ENCODE data around the gene KRT3.

The KRT3 gene

GRCh38 chr12:52795694-52796428 is at the start of gene KRT3:
TSS of gene KRT3 (minus strand) at chr12:52796117. CDS start at chr12:52796042, 75 bp downstream.
- TF ChIP-seq POLR2A (IDR thresholded peaks at IDR 0.05; ENCODE audit: low read length) = no peak
- TF ChIP-seq GATA1 (IDR thresholded peaks at IDR 0.05; ENCODE audit: low read depth, low read length) = no peak
- DNase-seq = no peak

DNA sequence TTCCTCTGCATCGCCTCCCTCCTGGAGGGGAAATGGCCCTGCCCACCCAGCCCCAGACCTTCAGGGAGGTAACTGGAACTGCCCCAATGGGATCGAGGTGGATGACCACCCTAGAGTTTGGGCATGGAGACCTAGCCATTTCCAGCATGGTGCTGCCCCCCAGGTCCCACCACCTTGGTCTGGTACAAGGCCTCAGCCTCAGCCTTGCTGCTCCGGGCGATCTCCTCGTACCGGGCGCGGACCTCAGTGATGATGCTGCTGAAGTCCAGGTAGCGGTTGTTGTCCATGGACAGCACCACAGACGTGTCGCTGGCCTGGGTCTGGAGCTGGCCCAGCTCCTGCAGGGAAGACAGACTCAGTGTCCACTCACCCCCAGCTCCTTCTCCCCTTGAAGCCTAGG is 48.5 kb upstream of the KRT3 start:
- no peak for DNase-seq
- TF ChIP-seq GATA1 (IDR thresholded peaks at IDR 0.05; ENCODE audit: low read depth, low read length) (no peak), POLR2A (IDR thresholded peaks at IDR 0.05; ENCODE audit: low read length) (no peak)

DNA sequence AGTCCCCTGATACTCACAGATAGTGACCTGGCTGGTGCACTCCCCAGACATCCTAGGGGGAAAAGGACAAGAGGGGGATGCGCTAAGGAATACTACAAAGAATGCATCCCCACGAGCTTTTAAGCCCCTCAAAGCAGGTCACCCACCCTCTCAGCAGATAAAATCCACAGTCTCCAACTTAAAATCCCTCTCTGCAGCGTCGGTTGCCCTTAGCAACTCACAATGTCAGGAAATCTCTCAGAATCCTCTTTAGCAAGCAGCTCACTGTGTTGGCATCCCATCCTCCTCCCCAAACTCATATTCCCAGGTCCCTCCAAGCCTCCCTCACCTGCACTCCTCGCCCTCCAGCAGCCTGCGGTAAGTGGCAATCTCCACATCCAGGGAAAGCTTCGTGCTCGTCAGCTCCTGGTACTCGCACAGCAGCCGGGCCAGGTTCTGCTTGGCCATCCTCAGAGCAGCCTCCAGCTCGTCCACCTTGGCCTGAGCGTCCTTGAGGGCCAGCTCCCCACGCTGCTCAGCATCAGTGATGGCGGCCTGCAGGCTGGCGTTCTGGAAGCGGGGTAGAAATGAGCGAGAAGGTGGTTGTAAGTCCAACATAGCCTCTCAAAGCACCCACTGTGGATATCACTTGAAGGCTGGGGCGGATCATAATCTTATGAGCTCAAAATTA is 43.7 kb upstream of the KRT3 start:
- DNase-seq = no peak

GRCh38 chr12:52838609-52839435 is 42.9 kb upstream of the KRT3 start:
- TF ChIP-seq POLR2A (IDR thresholded peaks at IDR 0.05; ENCODE audit: low read length) (no peak), GATA1 (IDR thresholded peaks at IDR 0.05; ENCODE audit: low read depth, low read length) (no peak)
- peak; percentile 26 to 48 for DNase-seq

More for the DNA sequence above, 43.7 kb upstream of the KRT3 start:
- no peak for TF ChIP-seq GATA1 (IDR thresholded peaks at IDR 0.05; ENCODE audit: low read depth, low read length)
- TF ChIP-seq POLR2A (IDR thresholded peaks at IDR 0.05; ENCODE audit: low read length) = no peak

- TF ChIP-seq GATA1 (IDR thresholded peaks at IDR 0.05; ENCODE audit: low read depth, low read length) = no peak
- TF ChIP-seq POLR2A (IDR thresholded peaks at IDR 0.05; ENCODE audit: low read length) = no peak
- DNase-seq = no peak
Observed at GRCh38 chr12:52837781-52838608, 42.1 kb upstream of the KRT3 start.

DNA sequence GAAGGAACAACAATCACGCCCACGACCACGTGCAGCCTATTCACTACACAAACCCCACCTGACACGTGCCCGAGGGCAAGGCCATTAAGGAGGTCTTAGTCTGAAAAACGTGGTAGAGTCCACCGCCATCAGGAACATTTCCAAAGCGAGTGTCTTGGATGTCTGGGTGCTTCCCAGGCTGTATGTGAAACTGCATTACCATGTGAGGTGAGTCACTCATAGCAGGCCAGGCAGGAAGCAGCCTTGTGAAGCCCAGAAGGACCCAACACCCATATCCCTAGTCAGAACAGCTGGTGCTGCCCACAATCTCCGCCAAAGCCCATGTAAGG is 41.5 kb upstream of the KRT3 start:
- TF ChIP-seq POLR2A (IDR thresholded peaks at IDR 0.05; ENCODE audit: low read length) (no peak), GATA1 (IDR thresholded peaks at IDR 0.05; ENCODE audit: low read depth, low read length) (no peak)
- no peak for DNase-seq

DNA sequence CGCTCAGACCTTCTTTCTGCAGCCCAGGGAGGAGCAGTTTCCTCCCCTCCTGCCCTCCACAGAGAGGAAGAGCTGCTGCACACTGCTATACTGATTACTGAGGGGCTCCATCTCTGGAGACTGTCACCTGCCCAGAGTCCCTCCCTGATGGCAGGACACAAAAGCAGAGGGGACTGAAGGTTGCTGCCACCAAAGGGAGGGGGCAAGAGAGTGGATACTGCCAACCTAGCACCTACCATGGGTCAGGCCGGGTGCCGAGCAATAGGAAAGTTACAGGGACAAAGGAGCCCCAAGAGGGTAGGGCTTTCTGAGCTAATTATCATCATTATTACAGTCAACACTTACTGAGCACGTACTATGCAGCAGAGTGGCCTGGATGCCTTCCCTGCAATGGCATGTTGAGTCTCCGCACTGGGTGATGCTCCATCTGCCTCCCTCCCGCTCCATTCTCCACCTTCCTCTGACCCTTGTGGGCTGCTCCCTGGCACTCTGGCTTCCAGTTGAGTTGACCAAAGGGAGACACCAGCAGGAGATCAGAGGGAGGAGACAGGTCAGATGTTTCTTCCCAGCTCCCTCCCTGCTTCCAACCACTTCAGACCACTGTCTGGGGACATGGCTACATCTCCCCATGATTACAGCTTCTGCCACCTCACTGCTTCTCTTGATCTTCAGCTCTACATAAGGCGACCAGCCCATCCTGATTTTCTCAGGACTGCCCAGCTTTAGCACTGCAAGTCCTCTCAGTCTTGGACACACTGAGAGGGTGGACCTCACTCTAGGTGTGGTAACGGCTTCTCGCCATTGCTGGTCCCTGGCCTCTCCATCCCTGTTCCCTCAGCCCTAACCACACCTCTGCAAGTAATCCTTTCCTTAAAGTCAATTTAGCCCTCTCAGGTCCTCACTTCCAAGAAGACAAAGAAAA is 40.8 kb upstream of the KRT3 start:
- DNase-seq = no peak
- TF ChIP-seq POLR2A (IDR thresholded peaks at IDR 0.05; ENCODE audit: low read length) = no peak
- TF ChIP-seq GATA1 (IDR thresholded peaks at IDR 0.05; ENCODE audit: low read depth, low read length) = no peak

DNA sequence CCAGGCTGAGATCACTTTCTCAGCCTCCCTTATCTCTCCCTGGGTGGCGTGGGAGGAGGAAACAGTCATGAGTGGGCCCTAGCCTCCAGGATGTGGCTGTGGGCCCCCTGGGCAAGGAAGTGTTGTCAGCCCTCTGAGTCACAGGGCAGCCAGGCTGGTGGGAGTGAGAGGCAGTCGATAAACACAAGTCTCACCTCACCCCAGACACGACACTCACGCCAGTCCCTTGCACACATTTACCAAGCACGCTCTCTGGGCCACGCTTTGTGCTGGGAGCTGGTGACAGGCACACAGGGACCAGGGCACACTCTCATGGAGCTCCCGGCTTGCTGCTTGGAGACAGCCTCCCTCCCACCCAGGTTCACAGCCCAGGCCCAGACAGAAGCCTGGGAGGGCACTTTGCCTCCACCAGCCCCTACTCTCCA is 40.1 kb upstream of the KRT3 start:
- no peak for TF ChIP-seq GATA1 (IDR thresholded peaks at IDR 0.05; ENCODE audit: low read depth, low read length)
- TF ChIP-seq POLR2A (IDR thresholded peaks at IDR 0.05; ENCODE audit: low read length) = peak; percentile 26

GRCh38 chr12:52835271-52836041 is 39.5 kb upstream of the KRT3 start:
- TF ChIP-seq GATA1 (IDR thresholded peaks at IDR 0.05; ENCODE audit: low read depth, low read length) = no peak
- TF ChIP-seq POLR2A (IDR thresholded peaks at IDR 0.05; ENCODE audit: low read length) = no peak
- no peak for DNase-seq

More for the DNA sequence above, 40.1 kb upstream of the KRT3 start:
- peak in 1 of 2 experiments; percentile 20 for DNase-seq

- no peak for TF ChIP-seq POLR2A (IDR thresholded peaks at IDR 0.05; ENCODE audit: low read length)
- TF ChIP-seq GATA1 (IDR thresholded peaks at IDR 0.05; ENCODE audit: low read depth, low read length) = no peak
- no peak for DNase-seq
Observed at GRCh38 chr12:52834727-52835001, 38.7 kb upstream of the KRT3 start.

GRCh38 chr12:52833922-52834726 is 38.2 kb upstream of the KRT3 start, which contains the start of gene KRT79:
TSS of gene KRT79 (minus strand) at chr12:52834311. CDS start at chr12:52834260, 51 bp downstream.
- DNase-seq = no peak
- TF ChIP-seq GATA1 (IDR thresholded peaks at IDR 0.05; ENCODE audit: low read depth, low read length) (no peak), POLR2A (IDR thresholded peaks at IDR 0.05; ENCODE audit: low read length) (no peak)

All from erythroblast (primary cell).